CD4-positive, alpha-beta T cell treated with Interleukin-6 for 4 hours (primary cell): Measurements from ENCODE around the gene RBL2.
"Not testable (repeated sequence)": the region's sequence is repeated elsewhere in the genome, so short reads cannot be mapped to it uniquely, and the experiment has no call there.

Experiments
- DNase-seq: peaks from one replicate; pipeline ENCODE4 v3.0.0-alpha.2; 2020; ENCODE audit warnings: mixed read lengths

The RBL2 gene

DNA sequence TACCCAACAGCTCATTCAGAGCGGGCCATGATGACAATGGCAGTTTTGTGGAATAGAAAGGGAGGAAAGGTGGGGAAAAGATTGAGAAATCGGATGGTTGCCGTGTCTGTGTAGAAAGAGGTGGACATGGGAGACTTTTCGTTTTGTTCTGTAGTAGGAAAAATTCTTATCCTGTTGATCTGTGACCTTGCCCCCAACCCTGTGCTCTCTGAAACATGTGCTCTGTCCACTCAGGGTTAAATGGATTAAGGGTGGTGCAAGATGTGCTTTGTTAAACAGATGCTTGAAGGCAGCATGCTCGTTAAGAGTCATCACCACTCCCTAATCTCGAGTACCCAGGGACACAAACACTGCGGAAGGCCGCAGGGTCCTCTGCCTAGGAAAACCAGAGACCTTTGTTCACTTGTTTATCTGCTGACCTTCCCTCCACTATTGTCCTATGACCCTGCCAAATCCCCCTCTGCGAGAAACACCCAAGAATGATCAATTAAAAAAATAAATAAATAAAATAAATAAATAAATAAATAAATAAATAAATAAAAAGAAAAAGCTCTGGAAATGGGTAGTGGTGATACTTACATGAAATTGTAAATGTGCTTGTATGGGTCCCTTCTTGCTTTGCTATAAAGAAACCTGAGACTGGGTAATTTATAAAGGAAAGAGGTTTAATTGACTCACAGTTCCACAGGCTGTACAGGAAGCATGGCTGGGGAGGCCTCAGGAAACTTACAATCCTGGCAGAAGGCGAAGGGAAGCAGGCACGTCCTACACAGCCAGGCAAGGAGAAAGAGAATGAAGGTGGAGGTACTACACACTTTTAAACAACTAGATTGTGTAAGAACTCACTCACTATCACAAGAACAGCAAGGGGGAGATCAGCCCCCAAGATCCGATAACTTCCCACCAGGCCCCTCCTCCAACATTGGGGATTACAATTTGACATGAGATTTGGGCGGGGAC lies 105.8 kb downstream of the RBL2 start:
- DNase-seq, result not testable (repeated sequence)
